GM19043 (cell line): ENCODE results near the gene PLTP.
"Not testable (repeated sequence)": the region's sequence is repeated elsewhere in the genome, so short reads cannot be mapped to it uniquely, and the experiment has no call there.

Experiments used
- ATAC-seq: cut with Tn5 transposase; IDR thresholded peaks from one replicate; pipeline ENCODE4 v1.9.1; 2021; ENCODE audit warnings: low read depth; ENCODE audit not compliant: unreplicated experiment

The PLTP gene

DNA sequence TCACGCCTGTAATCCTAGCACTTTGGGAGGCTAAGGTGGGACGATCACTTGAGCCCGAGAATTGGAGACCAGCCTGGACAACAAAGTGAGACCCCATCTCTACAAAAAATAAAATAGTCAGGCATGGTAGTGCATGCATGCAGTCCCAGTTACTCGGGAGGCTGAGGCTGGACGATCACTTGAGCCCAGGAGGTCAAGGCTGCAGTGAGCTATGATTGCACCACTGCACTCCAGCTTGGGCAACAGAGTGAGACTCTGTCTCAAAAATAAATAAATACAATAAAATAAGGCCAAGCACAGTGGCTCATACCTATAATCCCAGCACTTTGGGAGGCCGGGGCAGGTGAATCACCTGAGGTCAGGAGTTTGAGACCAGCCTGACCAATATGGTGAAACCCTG, 10.6 kb downstream of the PLTP start:
- not testable (repeated sequence) for ATAC-seq

DNA sequence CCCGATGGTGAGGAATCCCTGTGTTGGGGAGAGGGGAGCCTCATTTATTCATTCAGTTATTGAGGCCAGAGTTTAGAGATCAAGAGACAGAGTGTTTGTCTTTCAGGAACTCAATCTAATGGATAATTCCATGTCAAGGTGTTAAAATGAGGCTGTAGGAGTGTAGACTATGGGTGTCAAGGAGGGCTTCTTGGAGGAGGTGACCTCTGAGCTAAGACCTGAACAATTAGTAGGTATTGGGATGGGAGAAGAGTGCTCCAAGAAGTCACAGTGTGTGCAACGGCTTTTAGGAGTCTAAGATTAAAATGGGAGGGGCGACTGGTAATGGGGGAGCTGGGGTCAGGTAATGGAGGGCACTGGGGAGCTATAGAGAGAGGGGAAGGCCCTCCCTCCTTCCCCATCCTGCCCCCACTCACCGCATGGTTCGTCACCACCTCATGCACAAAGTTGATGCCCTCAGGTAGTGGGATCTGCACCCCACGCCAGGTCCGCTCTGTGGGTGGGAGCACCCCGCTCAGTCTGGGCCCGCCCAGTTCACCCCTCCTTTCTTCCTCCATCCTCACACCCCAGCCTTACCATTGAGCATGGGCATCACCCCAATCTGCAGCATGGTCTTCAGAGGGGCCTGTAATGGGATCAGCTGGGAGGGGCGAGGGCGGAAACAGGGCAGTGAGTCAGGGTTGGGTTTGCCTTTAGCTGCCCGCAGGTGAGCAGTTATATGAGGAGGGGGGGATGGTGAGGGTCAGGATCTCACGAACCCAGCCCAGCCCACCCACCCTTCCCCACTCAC, 12.7 kb downstream of the PLTP start:
- no peak for ATAC-seq

DNA sequence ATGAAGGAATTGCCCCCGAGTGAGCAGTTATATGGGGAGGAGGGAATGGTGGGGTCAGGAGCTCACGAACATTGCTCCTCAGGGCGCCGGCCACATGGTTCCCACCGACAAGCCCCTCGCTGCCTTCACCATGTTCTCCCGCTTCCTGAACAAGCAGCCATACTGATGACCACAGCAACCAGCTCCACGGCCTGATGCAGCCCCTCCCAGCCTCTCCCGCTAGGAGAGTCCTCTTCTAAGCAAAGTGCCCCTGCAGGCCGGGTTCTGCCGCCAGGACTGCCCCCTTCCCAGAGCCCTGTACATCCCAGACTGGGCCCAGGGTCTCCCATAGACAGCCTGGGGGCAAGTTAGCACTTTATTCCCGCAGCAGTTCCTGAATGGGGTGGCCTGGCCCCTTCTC, 13.7 kb downstream of the PLTP start:
- ATAC-seq: no peak

DNA sequence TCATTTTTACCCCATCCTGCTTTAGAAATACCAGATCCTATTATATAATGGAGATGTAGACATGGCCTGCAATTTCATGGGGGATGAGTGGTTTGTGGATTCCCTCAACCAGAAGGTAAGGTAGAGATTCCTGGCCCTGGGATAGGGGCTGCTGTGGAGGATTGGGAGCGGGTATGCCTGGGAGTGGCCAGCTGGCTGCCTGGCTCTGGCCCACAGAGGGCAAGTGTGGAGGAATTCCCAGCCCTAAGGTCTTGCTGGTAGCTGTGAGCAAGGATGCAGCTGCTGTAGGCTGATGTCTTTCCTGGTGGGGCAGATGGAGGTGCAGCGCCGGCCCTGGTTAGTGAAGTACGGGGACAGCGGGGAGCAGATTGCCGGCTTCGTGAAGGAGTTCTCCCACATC, 14.3 kb downstream of the PLTP start:
- no peak for ATAC-seq

DNA sequence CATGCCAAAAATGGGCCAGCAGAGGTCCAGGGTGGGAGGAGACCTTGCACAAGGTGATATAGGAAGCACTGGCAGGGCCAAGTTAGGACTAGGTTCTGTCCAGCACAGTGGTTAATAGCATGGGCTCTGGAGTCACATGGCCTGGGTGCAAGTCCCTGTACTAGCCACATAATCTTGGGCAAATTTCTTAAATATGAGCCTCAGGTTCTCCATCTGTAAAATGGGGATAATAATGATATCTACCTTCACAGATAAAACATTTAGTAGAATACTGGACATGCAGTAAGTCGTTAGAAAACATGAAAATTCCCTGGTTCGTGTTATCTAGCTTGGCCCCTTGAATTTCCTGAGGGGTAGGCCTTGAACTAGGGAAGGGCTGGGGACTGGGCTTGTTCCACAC, 14.7 kb downstream of the PLTP start:
- no peak for ATAC-seq

DNA sequence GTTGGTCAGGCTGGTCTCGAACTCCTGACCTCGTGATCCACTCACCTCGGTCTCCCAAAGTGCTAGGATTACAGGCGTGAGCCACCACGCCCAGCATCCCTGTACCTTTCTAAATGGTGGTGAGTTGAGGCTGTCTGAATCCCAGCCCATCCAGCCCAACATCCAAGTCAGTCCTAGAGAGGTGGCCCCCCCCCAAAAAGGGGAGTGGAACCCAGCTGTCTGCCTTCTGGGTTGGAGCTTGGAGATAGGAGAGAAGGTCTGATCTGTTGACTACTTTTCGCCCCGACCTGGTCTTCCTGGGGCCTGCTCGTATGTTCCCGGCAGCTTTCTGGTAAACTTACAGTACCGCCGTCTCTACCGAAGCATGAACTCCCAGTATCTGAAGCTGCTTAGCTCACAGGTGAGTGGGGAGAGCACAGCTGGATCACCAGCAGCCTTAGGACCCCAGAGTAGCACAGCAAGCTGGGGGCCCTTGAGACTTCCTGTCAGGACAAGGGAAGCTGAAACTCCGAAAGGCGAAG, 15.3 kb downstream of the PLTP start:
- ATAC-seq: no peak

DNA sequence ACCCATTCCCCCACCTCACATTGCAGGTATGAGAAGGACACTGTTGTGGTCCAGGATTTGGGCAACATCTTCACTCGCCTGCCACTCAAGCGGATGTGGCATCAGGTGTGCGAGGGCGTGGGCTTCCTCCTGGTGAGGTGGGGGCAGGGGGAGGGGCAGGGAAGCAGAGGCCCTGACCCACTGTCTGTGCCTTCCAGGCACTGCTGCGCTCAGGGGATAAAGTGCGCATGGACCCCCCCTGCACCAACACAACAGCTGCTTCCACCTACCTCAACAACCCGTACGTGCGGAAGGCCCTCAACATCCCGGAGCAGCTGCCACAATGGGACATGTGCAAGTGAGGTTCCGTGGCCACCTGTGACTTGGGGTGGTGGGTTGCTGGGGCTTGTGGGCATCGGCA, 17.2 kb downstream of the PLTP start:
- ATAC-seq: no peak

DNA sequence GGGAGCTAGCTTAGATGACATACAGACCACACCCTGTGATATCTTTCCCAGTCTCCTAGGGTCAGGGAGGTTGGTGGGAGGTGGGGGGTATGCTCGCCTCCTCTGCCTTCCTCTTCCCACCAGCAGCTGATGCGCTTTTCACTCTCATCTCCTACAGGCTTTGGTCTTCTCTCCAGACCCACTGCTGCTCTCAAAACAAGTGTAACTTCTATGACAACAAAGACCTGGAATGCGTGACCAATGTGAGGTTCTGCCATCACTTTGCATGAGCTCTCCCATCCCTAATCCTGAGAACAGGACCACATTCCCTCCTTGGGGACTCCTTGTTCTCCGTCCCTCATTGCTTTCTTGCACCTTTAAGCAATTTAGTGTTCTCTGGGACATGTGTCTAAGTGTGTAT, 18.1 kb downstream of the PLTP start:
- no peak for ATAC-seq

DNA sequence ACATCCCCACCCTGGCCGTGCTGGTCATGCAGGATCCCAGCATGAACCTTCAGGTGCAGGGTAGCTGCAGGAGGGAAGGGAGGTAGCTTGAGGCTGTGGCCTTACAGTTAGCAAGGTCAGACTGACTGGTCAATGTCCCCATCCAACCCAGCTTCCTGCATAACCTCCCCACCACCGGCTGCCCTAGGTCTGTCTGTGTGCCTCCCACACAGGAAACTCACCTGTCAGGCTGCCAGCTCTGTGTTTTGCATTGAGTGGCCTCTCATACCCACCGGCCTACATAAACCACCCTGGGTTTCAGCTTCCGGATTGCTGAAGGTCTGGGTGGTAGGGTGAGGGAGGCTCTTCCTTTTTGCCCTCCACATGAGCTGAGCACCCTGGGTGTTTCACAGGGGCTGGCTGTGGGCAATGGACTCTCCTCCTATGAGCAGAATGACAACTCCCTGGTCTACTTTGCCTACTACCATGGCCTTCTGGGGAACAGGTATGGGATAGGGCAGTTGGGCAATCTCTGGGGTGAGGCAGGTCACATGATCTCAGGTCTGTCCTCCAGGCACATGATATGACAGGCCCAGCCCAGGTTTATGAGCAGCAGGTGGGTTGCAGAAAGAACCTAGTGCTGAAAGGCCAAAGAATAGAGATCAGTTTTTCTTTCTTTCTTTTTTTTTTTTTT, 19.0 kb downstream of the PLTP start:
- ATAC-seq: no peak

DNA sequence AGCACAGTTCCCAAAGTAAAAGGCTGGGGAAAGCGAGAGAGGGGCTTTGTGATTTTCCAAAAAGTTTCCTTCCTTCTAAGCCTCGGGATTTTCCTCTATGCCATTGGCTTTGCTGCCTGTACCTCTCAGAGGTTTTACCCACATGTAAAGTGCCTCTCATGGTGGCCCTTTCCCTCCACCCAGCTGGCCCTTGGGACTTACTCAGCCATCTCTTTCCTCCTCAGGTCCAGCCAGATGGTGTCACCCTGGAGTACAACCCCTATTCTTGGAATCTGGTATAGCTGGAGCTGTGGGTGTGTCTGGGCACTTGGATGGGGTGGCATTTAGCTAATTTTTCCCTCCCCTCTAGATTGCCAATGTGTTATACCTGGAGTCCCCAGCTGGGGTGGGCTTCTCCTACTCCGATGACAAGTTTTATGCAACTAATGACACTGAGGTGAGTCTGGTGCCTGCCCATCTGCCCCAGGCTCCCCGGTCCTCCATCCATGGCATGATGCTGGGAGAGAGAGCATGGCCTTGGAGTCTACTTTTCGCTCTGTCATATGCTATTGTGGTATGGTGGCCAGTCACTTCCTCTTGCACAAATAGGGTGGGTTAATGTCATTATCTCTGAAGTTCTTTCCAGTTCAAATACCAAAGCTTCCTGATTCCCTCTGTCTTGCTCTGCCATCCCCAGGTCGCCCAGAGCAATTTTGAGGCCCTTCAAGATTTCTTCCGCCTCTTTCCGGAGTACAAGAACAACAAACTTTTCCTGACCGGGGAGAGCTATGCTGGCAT, 19.7 kb downstream of the PLTP start:
- no peak for ATAC-seq

DNA sequence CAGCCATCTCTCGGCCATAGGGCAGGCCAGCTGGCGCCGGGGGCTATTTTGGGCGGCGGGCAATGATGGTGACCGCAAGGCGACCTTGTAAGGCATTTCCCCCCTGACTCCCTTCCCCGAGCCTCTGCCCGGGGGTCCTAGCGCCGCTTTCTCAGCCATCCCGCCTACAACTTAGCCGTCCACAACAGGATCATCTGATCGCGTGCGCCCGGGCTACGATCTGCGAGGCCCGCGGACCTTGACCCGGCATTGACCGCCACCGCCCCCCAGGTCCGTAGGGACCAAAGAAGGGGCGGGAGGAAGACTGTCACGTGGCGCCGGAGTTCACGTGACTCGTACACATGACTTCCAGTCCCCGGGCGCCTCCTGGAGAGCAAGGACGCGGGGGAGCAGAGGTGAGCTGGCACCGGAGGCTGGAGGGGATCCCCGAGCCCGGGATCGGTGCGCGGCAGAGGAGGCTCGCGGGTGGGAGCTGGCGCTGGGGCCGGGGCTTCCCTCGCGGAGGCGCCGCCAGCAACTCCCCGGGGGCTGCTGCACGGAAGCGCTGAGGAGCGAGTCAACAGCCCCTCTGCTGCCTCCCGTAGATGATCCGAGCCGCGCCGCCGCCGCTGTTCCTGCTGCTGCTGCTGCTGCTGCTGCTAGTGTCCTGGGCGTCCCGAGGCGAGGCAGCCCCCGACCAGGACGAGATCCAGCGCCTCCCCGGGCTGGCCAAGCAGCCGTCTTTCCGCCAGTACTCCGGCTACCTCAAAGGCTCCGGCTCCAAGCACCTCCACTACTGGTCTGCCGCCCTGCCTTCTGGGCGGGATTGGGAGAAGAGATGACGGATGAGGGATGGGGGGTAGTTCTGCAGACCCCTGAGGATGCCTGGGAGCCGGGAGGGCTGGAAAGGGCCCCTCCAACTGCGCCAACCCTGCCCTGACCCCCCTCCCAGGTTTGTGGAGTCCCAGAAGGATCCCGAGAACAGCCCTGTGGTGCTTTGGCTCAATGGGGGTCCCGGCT, 20.7 kb downstream of the PLTP start, which contains the start of the genes CTSA and NEURL2:
Gene CTSA (plus strand): TSS at position 351 of the 999 bp plus-strand sequence. CDS start 234 bp downstream, at position 585.
Gene NEURL2 (minus strand): TSS at position 224 of the 999 bp plus-strand sequence. CDS start 217 bp downstream, at position 7.
- peak; percentile 70 for ATAC-seq

DNA sequence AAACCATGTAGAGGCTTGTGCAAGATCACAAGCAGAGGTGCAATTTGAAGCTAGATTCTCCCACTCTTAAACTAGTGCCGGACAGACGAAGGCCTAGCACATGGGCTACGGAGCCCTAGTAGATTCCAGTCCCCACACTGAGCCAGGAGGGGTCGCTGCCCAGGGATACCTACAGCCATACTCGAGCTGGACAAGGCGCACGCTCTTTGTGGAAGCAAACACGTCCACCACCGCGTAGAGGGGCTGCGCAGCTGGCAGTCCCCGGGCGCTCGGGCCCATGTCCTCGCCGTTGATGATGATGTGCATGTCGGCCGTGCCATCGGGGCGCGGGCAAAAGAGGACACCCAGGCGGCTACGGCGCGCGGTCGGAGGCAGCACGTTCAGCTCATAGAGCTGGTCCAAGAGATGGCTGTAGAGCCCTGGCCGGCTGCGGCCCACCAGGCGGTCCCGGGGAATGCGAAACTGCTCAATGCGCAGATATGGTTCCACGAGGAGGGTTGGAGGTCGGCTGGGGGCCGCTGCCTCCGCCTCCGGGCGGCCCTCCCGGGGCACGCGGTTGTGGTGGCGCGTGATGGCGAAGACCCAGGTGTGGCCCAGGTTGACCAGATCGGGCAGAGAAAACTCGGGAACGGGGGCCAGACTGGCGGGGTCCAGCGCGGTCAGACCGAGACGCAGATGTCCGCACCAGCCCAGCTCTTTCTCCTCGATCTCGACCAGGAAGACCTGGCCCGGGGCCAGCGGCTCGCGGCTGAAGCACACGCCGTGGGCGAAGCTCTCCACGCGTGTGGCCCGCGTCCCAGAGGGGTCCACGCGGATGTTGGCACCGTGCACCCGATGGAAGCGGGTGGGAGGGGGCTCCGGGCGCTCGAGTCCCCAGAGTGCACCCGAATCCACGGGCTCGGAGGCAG, 21.6 kb downstream of the PLTP start:
- ATAC-seq: no peak

DNA sequence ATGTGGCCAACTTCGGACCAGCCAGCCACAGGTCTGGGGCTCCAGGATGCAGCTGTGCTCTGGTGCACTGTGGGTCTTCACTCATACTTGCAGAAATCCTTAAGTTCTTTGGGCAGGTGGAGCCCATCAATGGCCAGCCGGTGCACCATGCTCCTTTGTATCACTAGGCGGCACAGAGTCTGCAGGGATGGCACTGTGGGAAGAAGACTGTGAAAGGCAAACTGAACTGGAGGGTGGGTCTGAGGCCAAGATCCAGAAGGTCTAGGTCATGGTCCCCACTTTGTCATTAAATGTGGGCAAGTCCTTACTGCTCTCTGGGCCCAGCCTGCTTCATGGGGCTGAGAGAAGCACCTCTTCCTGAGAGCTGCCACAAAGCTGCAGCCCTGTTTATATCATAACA, 23.3 kb downstream of the PLTP start:
- no peak for ATAC-seq

DNA sequence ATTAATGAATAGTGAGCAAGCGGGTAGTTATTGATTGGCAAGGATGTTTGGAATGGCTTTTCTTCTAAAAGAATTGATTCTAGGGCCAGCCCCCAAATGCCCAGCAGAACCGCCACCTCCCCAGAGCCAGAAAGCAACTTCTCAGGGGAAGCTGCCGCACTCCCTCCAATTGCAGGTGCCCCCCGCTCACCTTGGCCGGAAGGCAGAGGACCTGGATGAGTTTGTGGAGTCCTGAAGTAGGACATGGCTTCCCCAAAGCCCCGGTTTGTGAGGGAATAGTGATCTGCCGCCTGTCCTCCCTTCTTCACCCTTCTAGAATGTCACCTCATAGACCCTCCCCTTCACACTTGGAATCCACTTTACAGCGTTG, 24.6 kb downstream of the PLTP start, which contains the start of gene SPATA25:
Gene SPATA25 (minus strand): TSS at position 277 of the 370 bp plus-strand sequence. CDS start 32 bp downstream, at position 245.
- no peak for ATAC-seq

DNA sequence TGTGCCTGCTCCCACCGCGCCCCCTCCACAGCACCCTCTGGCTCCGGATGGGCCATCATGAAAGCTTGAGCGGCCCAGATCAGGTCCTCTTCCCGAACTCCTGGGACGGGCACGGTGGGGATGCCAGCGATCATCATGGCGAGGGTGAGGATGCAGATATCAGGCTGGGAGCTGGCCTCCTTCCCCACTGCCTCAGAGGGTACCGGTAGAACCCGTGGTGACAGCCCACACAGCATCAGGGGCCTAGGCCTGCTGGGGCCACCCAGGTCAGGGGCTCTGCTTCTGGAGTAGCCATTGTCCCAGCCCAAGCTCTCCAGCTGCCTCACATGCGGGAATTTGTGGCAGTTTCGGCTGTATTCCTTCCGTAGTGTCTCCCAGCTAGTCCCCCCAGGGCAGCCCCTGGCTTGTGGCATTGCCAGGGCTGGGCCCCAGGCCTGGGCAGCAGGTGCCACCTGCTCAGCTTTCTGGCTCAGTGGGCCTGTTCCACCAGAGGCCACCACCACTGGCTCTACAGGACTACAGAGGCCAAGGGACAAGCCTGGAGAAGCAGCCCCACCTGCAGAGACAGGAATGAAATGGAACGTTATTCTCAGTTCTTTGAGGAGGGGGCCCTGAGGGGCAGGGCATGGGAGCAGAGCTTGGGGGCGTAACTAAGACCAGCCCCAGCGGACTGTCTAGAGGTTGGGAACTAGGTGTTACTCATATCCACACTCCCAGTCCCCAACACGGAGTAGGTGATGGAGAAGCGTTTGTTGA, 25.2 kb downstream of the PLTP start:
- no peak for ATAC-seq

DNA sequence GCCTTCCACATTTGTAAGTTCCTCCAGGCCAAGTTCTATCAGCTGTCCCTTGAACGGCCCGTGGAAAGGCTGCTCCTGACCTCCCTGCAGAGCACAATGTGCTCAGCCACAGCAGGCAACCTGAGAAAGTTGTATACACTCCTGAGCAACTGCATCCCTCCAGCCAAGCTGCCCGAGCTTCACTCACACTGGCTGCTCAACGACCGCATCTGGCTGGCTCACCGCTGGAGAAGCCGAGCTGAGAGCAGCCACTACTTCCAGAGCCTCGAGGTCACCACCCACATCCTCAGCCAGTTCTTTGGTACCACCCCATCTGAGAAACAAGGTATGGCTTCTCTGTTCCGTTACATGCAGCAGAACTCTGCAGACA, 28.9 kb downstream of the PLTP start:
- no peak for ATAC-seq

DNA sequence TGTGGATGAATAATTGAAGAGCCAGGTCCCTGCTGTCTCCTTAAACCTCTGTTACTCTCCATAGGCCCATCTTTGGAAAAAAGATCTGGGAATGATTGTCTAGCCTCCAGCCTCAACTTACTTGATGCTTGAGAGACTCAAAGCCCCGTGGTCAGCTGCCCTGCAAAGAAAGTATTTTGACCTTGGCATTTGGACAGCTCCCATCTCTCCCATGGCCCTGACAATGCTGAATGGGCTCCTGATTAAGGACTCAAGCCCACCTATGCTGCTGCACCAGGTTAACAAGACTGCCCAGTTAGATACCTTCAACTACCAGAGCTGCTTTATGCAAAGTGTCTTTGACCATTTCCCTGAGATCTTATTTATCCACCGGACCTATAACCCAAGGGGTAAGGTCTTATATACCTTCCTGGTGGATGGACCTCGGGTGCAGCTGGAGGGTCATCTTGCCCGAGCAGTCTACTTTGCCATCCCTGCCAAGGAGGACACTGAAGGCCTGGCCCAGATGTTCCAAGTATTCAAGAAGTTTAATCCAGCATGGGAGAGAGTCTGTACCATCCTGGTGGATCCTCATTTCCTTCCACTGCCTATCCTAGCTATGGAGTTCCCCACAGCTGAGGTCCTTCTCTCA, 29.4 kb downstream of the PLTP start:
- ATAC-seq: no peak
